Kidney (tissue), 14 donors: ENCODE results near the gene MAP1LC3B. TPM values are rescaled to one million over a fixed set of nuclear protein-coding genes. Genes with fewer than 3 reads are reported as not detected.

Experiments
- DNase-seq, 5 donors: peaks; one replicate each; pipeline ENCODE4 v3.0.0-alpha.2; 2013 to 2020
- FAIRE-seq: peaks from 2 replicates; lab custom pipeline; 2012; peaks lifted over from hg19 to GRCh38; lab: Jason Lieb, UNC
- H3K27ac ChIP-seq, 2 donors: one replicate each; pipeline ENCODE4 v1.7.0; 2013; ENCODE audit warnings: low read depth in 2 of 2, low read length in 2 of 2, inconsistent platforms in 1 of 2
- H3K27me3 ChIP-seq: one replicate; pipeline ENCODE4 v1.7.1; 2013; ENCODE audit warnings: low read length, inconsistent platforms; ENCODE audit not compliant: control insufficient read depth, insufficient read depth
- H3K36me3 ChIP-seq, 3 donors: one replicate each; pipeline versions ENCODE4 v1.7.0 to v1.7.1; 2013; ENCODE audit warnings: low read length in 3 of 3, control low read depth in 1 of 3, inconsistent platforms in 1 of 3; ENCODE audit not compliant: insufficient read depth in 3 of 3, control insufficient read depth in 2 of 3
- H3K4me1 ChIP-seq, 3 donors: one replicate each; pipeline versions ENCODE4 v1.7.0 to v1.7.1; 2013; ENCODE audit warnings: low read length in 3 of 3, inconsistent platforms in 1 of 3, low read depth in 1 of 3; ENCODE audit not compliant: control insufficient read depth in 2 of 3, insufficient read depth in 2 of 3
- H3K4me3 ChIP-seq, 3 donors: one replicate each; pipeline versions ENCODE4 v1.7.0 to v1.8.1; 2013; ENCODE audit warnings: low read length in 3 of 3, control low read depth in 1 of 3, inconsistent platforms in 1 of 3
- H3K9ac ChIP-seq, 3 donors: one replicate each; pipeline versions ENCODE4 v1.7.0 to v1.7.1; 2013; ENCODE audit warnings: low read length in 3 of 3, control low read depth in 1 of 3, inconsistent platforms in 1 of 3
- H3K9me3 ChIP-seq, 3 donors: one replicate each; pipeline versions ENCODE4 v1.7.0 to v1.7.1; 2013; ENCODE audit warnings: low read length in 3 of 3, control low read depth in 1 of 3, inconsistent platforms in 1 of 3; ENCODE audit not compliant: control insufficient read depth in 2 of 3, insufficient read depth in 1 of 3
- CTCF ChIP-seq: IDR thresholded peaks from 3 replicates; pipeline ENCODE4 v1.5.1; 2012; ENCODE audit warnings: mild to moderate bottlenecking, moderate library complexity, borderline replicate concordance; ENCODE audit not compliant: insufficient read depth; ENCODE audit errors: extremely low read depth
- intact Hi-C: fragments of 100-400 bp; cut with DNase I; formaldehyde crosslinking; loops from one replicate; pipeline ENCODE4 v1.11.1; 2022
- polyA plus RNA-seq: library from polyadenylated mRNA; stranded (reverse); fragments of 350-450 nt; fragmentation: Illumina TruSeq; extraction: RNeasy Lipid Tissue Mini Kit (QIAGEN cat#74804); gene quantifications from one replicate; pipeline ENCODE4 v1.2.3, GENCODE V29; 2014; ENCODE audit warnings: low read depth, low replicate concordance; ENCODE audit not compliant: insufficient read depth
- total RNA-seq: library from RNA; stranded (reverse); fragmentation: NEBNext Ultra II Directional; extraction: Animal tissue kit (Norgen Biotek cat#: 25700); gene quantifications from one replicate; pipeline ENCODE4 v1.2.1, GENCODE V29; 2021
- donor health status: control.
- donor health status: control.
- donor health status: control.
- donor health status: control.
- donor health status: control.
- donor health status: DM: yes; HTN: yes; CAD: no.
- donor health status: Normal renal cell carcinoma (clear cell type).

The MAP1LC3B gene
- total and polyA plus RNA-seq, 2 donors from 2014 or later: 57.1 to 70.3 TPM

GRCh38 chr16:87409781-87410180 lies 17.6 kb downstream of the MAP1LC3B start:
- Histone ChIP-seq H3K4me1 (peaks cover 0 to 4% (median 3%) of the 10 kb centered on the region in 3 donors), H3K4me3 (no peak overlapping the region), H3K9ac (no peak overlapping the region), H3K27ac (no peak overlapping the region), H3K9me3 (no peaks in the 10 kb centered on the region), H3K27me3 (no peaks in the 10 kb centered on the region), H3K36me3 (peaks cover 0 to 46% (median 18%) of the 10 kb centered on the region in 3 donors)
- FAIRE-seq (no peak), DNase-seq (peak in 1 of 5 donors; percentile 25)
- no peak for TF ChIP-seq CTCF
- intact Hi-C loops: no loop called here

GRCh38 chr16:87410530-87410929 lies 18.4 kb downstream of the MAP1LC3B start:
- intact Hi-C loops: no loop called here
- Histone ChIP-seq H3K36me3 (peaks cover 0 to 45% (median 20%) of the 10 kb centered on the region in 3 donors), H3K4me3 (no peak overlapping the region), H3K27me3 (no peaks in the 10 kb centered on the region), H3K9ac (no peak overlapping the region), H3K27ac (no peak overlapping the region), H3K4me1 (peaks cover 0 to 4% (median 3%) of the 10 kb centered on the region in 3 donors), H3K9me3 (no peaks in the 10 kb centered on the region)
- TF ChIP-seq CTCF: no peak
- DNase-seq (peak in 1 of 5 donors; percentile 59), FAIRE-seq (no peak)

GRCh38 chr16:87410968-87411367 lies 18.8 kb downstream of the MAP1LC3B start:
- DNase-seq (no peak), FAIRE-seq (no peak)
- H3K4me3 ChIP-seq: no peak overlapping the region
- peaks cover 0 to 4% (median 3%) of the 10 kb centered on the region in 3 donors for H3K4me1 ChIP-seq
- no peak overlapping the region for H3K9ac ChIP-seq
- intact Hi-C loops: no loop called here
- H3K27ac ChIP-seq: no peak overlapping the region
- H3K27me3 ChIP-seq: no peaks in the 10 kb centered on the region
- no peak for TF ChIP-seq CTCF
- peaks cover 0 to 49% (median 21%) of the 10 kb centered on the region in 3 donors for H3K36me3 ChIP-seq
- no peaks in the 10 kb centered on the region for H3K9me3 ChIP-seq
